ENCODE results near the gene MBOAT1.

- no peak for TF ChIP-seq CTCF (IDR thresholded peaks at IDR 0.05)
- TF ChIP-seq POLR2AphosphoS5 (IDR thresholded peaks at IDR 0.05): no peak
- no peak for TF ChIP-seq POLR2A (IDR thresholded peaks at IDR 0.05)
These were observed 25.6 kb upstream of the MBOAT1 start for GRCh38 chr6:20237677-20238460.

Measured in stomach (tissue), 4 donors.